HCT116 (cell line): ENCODE data around the gene MSMO1. TPM values are rescaled to one million over a fixed set of nuclear protein-coding genes. Genes with fewer than 3 reads are reported as not detected.

Source experiments
- ATAC-seq: fragments of 200-7000 bp; cut with Tn5 transposase; 2 replicates; pipeline ENCODE4 v1.9.1; 2020; ENCODE audit warnings: mild to moderate bottlenecking, moderate library complexity
- BruUV-seq: library from RNA; stranded (reverse); fragments of 400-500 nt; replicated peaks from 2 replicates; lab custom pipeline; 2021; lab: Mats Ljungman, UMichigan
- CTCF ChIA-PET: fragments of 300-600 bp; sonication (Branson Sonifier 250); formaldehyde crosslinking; loops from one replicate; lab custom pipeline; 2021; ENCODE audit warnings: antibody characterized with exemption; lab: Charles Lee
- POLR2A ChIA-PET: fragments of 300-600, 350-600 bp; sonication (Branson Sonifier 250); formaldehyde crosslinking; loops from one replicate; lab custom pipeline; 2021; ENCODE audit warnings: antibody characterized with exemption; lab: Charles Lee
- RAD21 ChIA-PET, 2 experiments: fragments of 300-600 bp; sonication (Branson Sonifier 250); formaldehyde crosslinking; loops; one replicate each; lab custom pipeline; 2023; ENCODE audit warnings: low total read pairs in 2 of 2; ENCODE audit not compliant: uncharacterized antibody in 2 of 2, unreplicated experiment in 2 of 2, low non-redundant PET in 1 of 2; lab: Charles Lee
- DNase-seq: peaks from one replicate; pipeline ENCODE4 v3.0.0-alpha.2; 2010; ENCODE audit warnings: low read depth, low spot score
- H2AFZ ChIP-seq: fragments of 200-600 bp; shearing (Covaris generic), sonication (generic); 2 replicates; pipeline ENCODE4 v1.6.1; 2017; ENCODE audit warnings: low read depth, mixed run types, mixed read lengths, antibody characterized with exemption, low read length; ENCODE audit not compliant: poor library complexity, severe bottlenecking
- H3K27ac ChIP-seq: 2 replicates; pipeline ENCODE4 v1.5.1; 2012; ENCODE audit warnings: low read depth, low read length
- H3K27me3 ChIP-seq: fragments of 200-600 bp; sonication (generic); 2 replicates; pipeline ENCODE4 v1.6.1; 2016; ENCODE audit warnings: mixed run types, low read length, mixed read lengths; ENCODE audit not compliant: insufficient read depth
- H3K36me3 ChIP-seq, 2 experiments: fragments of 200-500 bp in 1 of 2; fragments of 200-600 bp in 1 of 2; sonication (Bioruptor generic) in 1 of 2; sonication (generic) in 1 of 2; 2 replicates each; pipeline versions ENCODE4 v1.5.1 to v1.6.1; 2014 to 2016; ENCODE audit warnings: low read length in 2 of 2, inconsistent platforms in 1 of 2, mixed read lengths in 1 of 2, mixed run types in 1 of 2; ENCODE audit not compliant: insufficient read depth in 2 of 2, control insufficient read depth in 1 of 2
- H3K4me1 ChIP-seq, 2 experiments: fragments of 200-600 bp in 1 of 2; sonication (generic) in 1 of 2; 2 replicates each; pipeline versions ENCODE4 v1.5.1 to v1.6.1; 2012 to 2017; ENCODE audit warnings: low read length in 2 of 2, inconsistent platforms in 1 of 2, mild to moderate bottlenecking in 1 of 2, mixed read lengths in 1 of 2, mixed run types in 1 of 2, moderate library complexity in 1 of 2; ENCODE audit not compliant: insufficient read depth in 2 of 2, control insufficient read depth in 1 of 2
- H3K4me2 ChIP-seq: fragments of 200-600 bp; sonication (generic); 2 replicates; pipeline ENCODE4 v1.6.1; 2017; ENCODE audit warnings: mixed run types, low read length, mixed read lengths
- H3K4me3 ChIP-seq, 2 experiments: fragments of 200-600 bp in 1 of 2; sonication (generic) in 1 of 2; replicated peaks in 1 of 2; 2 replicates each; pipeline ENCODE4 v1.5.1; 2011 to 2016; ENCODE audit warnings: low read length in 2 of 2, control low read depth in 1 of 2, low read depth in 1 of 2, mild to moderate bottlenecking in 1 of 2, mixed read lengths in 1 of 2, mixed run types in 1 of 2
- H3K79me2 ChIP-seq: fragments of 200-600 bp; sonication (generic); 2 replicates; pipeline ENCODE4 v1.6.1; 2017; ENCODE audit warnings: mild to moderate bottlenecking, mixed run types, low read length, moderate library complexity, mixed read lengths; ENCODE audit not compliant: insufficient read depth
- H3K9ac ChIP-seq: fragments of 200-600 bp; sonication (generic); 2 replicates; pipeline ENCODE4 v1.6.1; 2016; ENCODE audit warnings: low read length, mixed read lengths
- H3K9me2 ChIP-seq: fragments of 200-600 bp; sonication (generic), shearing (Covaris generic); 2 replicates; pipeline ENCODE4 v1.6.1; 2017; ENCODE audit warnings: mixed run types, mild to moderate bottlenecking, moderate library complexity; ENCODE audit not compliant: insufficient read depth
- H3K9me3 ChIP-seq, 2 experiments: fragments of 200-500 bp in 1 of 2; fragments of 200-600 bp in 1 of 2; sonication (Bioruptor generic) in 1 of 2; sonication (generic) in 1 of 2; 2 replicates each; pipeline ENCODE4 v1.6.1; 2014 to 2017; ENCODE audit warnings: low read length in 2 of 2, mixed read lengths in 2 of 2, inconsistent platforms in 1 of 2, low read depth in 1 of 2, mild to moderate bottlenecking in 1 of 2, mixed run types in 1 of 2, moderate library complexity in 1 of 2; ENCODE audit not compliant: control insufficient read depth in 1 of 2, insufficient read depth in 1 of 2
- H4K20me1 ChIP-seq: fragments of 200-600 bp; sonication (generic), shearing (Covaris generic); 2 replicates; pipeline ENCODE4 v1.6.1; 2017; ENCODE audit warnings: mixed run types, mild to moderate bottlenecking, moderate library complexity; ENCODE audit not compliant: insufficient read depth
- EGR1 ChIP-seq: IDR thresholded peaks from 2 replicates; pipeline ENCODE4 v1.6.1; 2012; ENCODE audit warnings: low read depth
- ELF1 ChIP-seq: IDR thresholded peaks from 2 replicates; pipeline ENCODE4 v1.6.1; 2012; ENCODE audit warnings: low read depth, borderline replicate concordance
- EZH2 ChIP-seq: fragments of 200-600 bp; sonication (generic); IDR thresholded peaks from 2 replicates; pipeline ENCODE4 v1.6.1; 2017; ENCODE audit warnings: antibody characterized with exemption, mixed run types
- FOSL1 ChIP-seq: IDR thresholded peaks from 2 replicates; pipeline ENCODE4 v1.6.1; 2012; ENCODE audit warnings: low read depth
- POLR2A ChIP-seq: IDR thresholded peaks from 2 replicates; pipeline ENCODE4 v1.7.0; 2011; ENCODE audit warnings: borderline replicate concordance; ENCODE audit not compliant: insufficient read depth, insufficient read length; ENCODE audit errors: extremely low read depth
- POLR2AphosphoS5 ChIP-seq: IDR thresholded peaks from 2 replicates; pipeline ENCODE4 v1.6.1; 2011; ENCODE audit warnings: mild to moderate bottlenecking, low read depth, low read length, moderate library complexity
- RAD21 ChIP-seq: IDR thresholded peaks from 2 replicates; pipeline ENCODE4 v1.6.1; 2012; ENCODE audit warnings: low read depth, mild to moderate bottlenecking
- ZFX ChIP-seq: fragments of 450-650 bp; IDR thresholded peaks from 2 replicates; pipeline ENCODE4 v1.6.1; 2017
- ZNF274 ChIP-seq: fragments of 200-500 bp; sonication (Bioruptor generic); IDR thresholded peaks from 2 replicates; pipeline ENCODE4 v1.6.1; 2014; ENCODE audit warnings: mild to moderate bottlenecking, low read depth, low read length, inconsistent platforms
- intact Hi-C: fragments of 100-400 bp; cut with micrococcal nuclease; formaldehyde crosslinking; loops from 2 replicates; pipeline ENCODE4 v1.10.0; 2022
- total RNA-seq: library from RNA; stranded (reverse); gene quantifications from one replicate; pipeline ENCODE4 v1.2.1, GENCODE V29; 2021; ENCODE audit not compliant: unreplicated experiment
- TF ChIP-seq, protein P1 (sequence below): IDR thresholded peaks from 2 replicates; pipeline ENCODE4 v1.6.1; 2011; ENCODE audit warnings: mild to moderate bottlenecking, low read length, moderate library complexity; ENCODE audit not compliant: insufficient replicate concordance; ENCODE audit errors: extremely low read depth

The MSMO1 gene
- total RNA-seq, 1 experiment from 2014 or later, result 54.5 TPM

DNA sequence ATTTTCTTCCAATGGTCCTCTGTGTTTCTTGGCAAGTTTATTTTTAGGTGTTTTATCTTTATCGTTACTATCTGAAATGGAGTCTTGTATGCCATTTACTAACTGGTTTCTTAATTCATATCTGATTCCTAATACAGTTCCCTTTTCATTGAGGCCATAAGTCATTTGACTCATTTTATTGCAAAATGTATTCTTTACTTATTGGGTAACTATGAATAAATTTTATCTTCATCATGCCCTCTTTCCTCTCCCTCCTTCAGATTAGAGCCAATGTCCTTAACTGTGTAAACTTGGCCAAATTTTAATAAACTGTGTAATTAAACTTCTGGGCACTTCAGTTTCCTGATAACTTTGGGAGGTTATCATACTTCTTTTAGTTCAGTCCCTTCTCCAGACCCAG is 19.3 kb upstream of the MSMO1 start:
- no peaks in the 10 kb centered on the region for H3K27me3 ChIP-seq
- H2AFZ ChIP-seq, result no peak overlapping the region
- no peak overlapping the region for H3K27ac ChIP-seq
- ChIA-PET RAD21 (no interaction called here), CTCF (no interaction called here), POLR2A (no interaction called here)
- H3K4me2 ChIP-seq, result no peak overlapping the region
- no peak overlapping the region for H3K4me3 ChIP-seq
- intact Hi-C loops, result no loop called here
- H3K36me3 ChIP-seq, result 0 out of 4 replicates have a peak, but pooled peaks cover 0 to 2% of the 10 kb centered on the region in 2 experiments
- peaks cover 3% of the 10 kb centered on the region; the same call in 1 of the 2 replicates for H4K20me1 ChIP-seq
- no peaks in the 10 kb centered on the region for H3K9me2 ChIP-seq
- DNase-seq, result no peak
- no TSS peak for BruUV-seq
- H3K4me1 ChIP-seq, result no peaks in the 10 kb centered on the region
- TF ChIP-seq, protein P1, sequence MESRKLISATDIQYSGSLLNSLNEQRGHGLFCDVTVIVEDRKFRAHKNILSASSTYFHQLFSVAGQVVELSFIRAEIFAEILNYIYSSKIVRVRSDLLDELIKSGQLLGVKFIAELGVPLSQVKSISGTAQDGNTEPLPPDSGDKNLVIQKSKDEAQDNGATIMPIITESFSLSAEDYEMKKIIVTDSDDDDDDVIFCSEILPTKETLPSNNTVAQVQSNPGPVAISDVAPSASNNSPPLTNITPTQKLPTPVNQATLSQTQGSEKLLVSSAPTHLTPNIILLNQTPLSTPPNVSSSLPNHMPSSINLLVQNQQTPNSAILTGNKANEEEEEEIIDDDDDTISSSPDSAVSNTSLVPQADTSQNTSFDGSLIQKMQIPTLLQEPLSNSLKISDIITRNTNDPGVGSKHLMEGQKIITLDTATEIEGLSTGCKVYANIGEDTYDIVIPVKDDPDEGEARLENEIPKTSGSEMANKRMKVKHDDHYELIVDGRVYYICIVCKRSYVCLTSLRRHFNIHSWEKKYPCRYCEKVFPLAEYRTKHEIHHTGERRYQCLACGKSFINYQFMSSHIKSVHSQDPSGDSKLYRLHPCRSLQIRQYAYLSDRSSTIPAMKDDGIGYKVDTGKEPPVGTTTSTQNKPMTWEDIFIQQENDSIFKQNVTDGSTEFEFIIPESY, result no peak
- TF ChIP-seq FOSL1 (no peak), ZNF274 (no peak), RAD21 (no peak), POLR2A (no peak), EGR1 (no peak), EZH2 (no peak), POLR2AphosphoS5 (no peak), ELF1 (no peak), ZFX (no peak)
- no peaks in the 10 kb centered on the region for H3K79me2 ChIP-seq
- no peaks in the 10 kb centered on the region for H3K9me3 ChIP-seq
- no peak overlapping the region for H3K9ac ChIP-seq
- no peak for ATAC-seq
